Uterus (tissue), 2 donors: Measurements from ENCODE around the gene LRP6.

Experiments
- POLR2A ChIP-seq, 2 donors: fragments of 450-650 bp; IDR thresholded peaks; one replicate each; pipeline ENCODE4 v1.6.1; 2016; ENCODE audit warnings: antibody characterized with exemption in 2 of 2, mild to moderate bottlenecking in 1 of 2, moderate library complexity in 1 of 2
- TF ChIP-seq, protein P1 (sequence below), 4 experiments: fragments of 200-600 bp in 2 of 4; fragments of 450-650 bp in 2 of 4; sonication (generic) in 2 of 4; IDR thresholded peaks; one replicate each; pipeline ENCODE4 v1.5.1; 2016 to 2019; ENCODE audit warnings: antibody characterized with exemption in 4 of 4, mild to moderate bottlenecking in 2 of 4, moderate library complexity in 1 of 4

DNA sequence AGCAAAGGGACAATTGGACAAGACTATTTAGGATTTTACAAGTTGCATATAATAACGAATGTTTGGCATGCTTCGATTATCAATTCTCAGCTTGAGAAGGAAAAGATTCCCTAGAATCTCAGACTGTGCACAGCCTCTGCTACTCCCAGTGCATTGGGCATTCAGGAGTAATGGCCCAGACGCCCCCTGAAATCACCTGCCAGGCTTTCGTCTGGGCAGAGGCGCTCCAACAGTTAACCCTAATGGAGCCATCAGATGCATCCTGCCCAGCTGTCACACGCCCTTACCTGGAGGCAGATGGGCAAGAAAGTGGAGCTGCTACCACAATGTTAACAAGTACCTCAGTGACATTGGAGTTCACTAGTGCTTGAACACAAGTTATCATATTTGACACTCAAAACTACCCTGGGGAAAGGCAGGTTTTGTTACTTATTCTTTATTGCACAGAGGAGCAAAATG, 927 bp upstream of the LRP6 start:
- TF ChIP-seq, protein P1, sequence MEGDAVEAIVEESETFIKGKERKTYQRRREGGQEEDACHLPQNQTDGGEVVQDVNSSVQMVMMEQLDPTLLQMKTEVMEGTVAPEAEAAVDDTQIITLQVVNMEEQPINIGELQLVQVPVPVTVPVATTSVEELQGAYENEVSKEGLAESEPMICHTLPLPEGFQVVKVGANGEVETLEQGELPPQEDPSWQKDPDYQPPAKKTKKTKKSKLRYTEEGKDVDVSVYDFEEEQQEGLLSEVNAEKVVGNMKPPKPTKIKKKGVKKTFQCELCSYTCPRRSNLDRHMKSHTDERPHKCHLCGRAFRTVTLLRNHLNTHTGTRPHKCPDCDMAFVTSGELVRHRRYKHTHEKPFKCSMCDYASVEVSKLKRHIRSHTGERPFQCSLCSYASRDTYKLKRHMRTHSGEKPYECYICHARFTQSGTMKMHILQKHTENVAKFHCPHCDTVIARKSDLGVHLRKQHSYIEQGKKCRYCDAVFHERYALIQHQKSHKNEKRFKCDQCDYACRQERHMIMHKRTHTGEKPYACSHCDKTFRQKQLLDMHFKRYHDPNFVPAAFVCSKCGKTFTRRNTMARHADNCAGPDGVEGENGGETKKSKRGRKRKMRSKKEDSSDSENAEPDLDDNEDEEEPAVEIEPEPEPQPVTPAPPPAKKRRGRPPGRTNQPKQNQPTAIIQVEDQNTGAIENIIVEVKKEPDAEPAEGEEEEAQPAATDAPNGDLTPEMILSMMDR (IDR thresholded peaks at IDR 0.05): no peak
- no peak for TF ChIP-seq POLR2A (IDR thresholded peaks at IDR 0.05)
